OCI-LY1 (cell line): ENCODE measurements around the gene DMRTB1.
"Not testable (repeated sequence)": the region's sequence is repeated elsewhere in the genome, so short reads cannot be mapped to it uniquely, and the experiment has no call there.

Experiments used
- EZH2 ChIP-seq: fragments of 200-600 bp; sonication (generic), shearing (Covaris generic); IDR thresholded peaks from 2 replicates; pipeline ENCODE4 v1.8.0; 2017; ENCODE audit warnings: borderline replicate concordance, mixed run types, mild to moderate bottlenecking, antibody characterized with exemption, low read length, moderate library complexity, mixed read lengths
- TF ChIP-seq, protein P1 (sequence below): fragments of 200-600 bp; sonication (generic), shearing (Covaris generic); IDR thresholded peaks from 2 replicates; pipeline ENCODE4 v1.5.1; 2017; ENCODE audit warnings: mild to moderate bottlenecking, antibody characterized with exemption, low read length, moderate library complexity, mixed read lengths

DNA sequence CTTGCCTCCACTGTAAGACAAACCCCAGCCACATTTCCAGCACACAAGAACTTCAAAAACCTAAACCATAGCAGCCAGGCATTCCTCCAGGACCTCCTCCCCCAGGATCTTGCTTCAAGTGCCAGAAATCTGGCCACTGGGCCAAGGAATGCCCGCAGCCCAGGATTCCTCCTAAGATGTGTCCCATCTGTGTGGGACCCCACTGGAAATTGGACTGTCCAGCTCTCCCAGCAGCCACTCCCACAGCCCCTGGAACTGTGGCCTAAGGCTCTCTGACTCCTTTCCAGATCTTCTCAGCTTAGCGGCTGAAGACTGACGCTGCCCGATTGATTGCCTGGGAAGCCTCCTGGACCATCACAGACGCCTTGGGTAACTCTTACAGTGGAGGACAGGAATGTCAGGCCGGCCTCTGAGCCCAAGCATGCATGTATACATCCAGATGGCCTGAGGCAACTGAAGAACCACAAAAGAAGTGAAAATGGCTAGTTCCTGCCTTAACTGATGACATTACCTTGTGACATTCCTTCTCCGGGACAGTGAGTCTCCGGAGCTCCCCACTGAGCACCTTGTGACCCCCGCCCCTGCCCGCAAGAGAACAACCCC lies 24.7 kb upstream of the DMRTB1 start:
- TF ChIP-seq, protein P1, sequence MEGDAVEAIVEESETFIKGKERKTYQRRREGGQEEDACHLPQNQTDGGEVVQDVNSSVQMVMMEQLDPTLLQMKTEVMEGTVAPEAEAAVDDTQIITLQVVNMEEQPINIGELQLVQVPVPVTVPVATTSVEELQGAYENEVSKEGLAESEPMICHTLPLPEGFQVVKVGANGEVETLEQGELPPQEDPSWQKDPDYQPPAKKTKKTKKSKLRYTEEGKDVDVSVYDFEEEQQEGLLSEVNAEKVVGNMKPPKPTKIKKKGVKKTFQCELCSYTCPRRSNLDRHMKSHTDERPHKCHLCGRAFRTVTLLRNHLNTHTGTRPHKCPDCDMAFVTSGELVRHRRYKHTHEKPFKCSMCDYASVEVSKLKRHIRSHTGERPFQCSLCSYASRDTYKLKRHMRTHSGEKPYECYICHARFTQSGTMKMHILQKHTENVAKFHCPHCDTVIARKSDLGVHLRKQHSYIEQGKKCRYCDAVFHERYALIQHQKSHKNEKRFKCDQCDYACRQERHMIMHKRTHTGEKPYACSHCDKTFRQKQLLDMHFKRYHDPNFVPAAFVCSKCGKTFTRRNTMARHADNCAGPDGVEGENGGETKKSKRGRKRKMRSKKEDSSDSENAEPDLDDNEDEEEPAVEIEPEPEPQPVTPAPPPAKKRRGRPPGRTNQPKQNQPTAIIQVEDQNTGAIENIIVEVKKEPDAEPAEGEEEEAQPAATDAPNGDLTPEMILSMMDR: not testable (repeated sequence)
- TF ChIP-seq EZH2: not testable (repeated sequence)
